ENCODE data around the gene NXN.

DNA sequence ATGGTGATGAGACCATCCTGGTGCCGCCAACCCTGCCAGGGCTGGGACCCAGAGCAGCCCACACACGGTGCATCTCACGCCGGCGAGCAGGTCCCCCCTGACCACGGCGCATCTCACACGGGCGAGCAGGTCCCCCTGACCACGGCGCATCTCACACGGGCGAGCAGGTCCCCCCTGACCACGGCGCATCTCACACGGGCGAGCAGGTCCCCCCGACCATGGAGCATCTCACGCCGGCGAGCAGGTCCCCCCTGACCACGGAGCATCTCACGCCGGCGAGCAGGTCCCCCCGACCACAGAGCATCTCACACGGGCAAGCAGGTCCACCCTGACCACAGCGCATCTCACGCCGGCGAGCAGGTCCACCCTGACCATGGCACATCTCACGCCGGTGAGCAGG lies 138.3 kb downstream of the NXN start:
- no peak for TF ChIP-seq POLR2A (IDR thresholded peaks at IDR 0.05)
- TF ChIP-seq, protein P1, sequence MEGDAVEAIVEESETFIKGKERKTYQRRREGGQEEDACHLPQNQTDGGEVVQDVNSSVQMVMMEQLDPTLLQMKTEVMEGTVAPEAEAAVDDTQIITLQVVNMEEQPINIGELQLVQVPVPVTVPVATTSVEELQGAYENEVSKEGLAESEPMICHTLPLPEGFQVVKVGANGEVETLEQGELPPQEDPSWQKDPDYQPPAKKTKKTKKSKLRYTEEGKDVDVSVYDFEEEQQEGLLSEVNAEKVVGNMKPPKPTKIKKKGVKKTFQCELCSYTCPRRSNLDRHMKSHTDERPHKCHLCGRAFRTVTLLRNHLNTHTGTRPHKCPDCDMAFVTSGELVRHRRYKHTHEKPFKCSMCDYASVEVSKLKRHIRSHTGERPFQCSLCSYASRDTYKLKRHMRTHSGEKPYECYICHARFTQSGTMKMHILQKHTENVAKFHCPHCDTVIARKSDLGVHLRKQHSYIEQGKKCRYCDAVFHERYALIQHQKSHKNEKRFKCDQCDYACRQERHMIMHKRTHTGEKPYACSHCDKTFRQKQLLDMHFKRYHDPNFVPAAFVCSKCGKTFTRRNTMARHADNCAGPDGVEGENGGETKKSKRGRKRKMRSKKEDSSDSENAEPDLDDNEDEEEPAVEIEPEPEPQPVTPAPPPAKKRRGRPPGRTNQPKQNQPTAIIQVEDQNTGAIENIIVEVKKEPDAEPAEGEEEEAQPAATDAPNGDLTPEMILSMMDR (IDR thresholded peaks at IDR 0.05), result no peak
